Ovary (tissue), 9 donors: ENCODE results near the gene MORC2. TPM values are rescaled to one million over a fixed set of nuclear protein-coding genes. Genes with fewer than 3 reads are reported as not detected.

Experiments
- DNase-seq, 5 donors: peaks; one replicate each; pipeline ENCODE4 v3.0.0-alpha.2; 2019 to 2020
- H3K27ac ChIP-seq, 2 donors: fragments of 200-600 bp; one replicate each; pipeline versions ENCODE4 v1.5.1 to v1.8.0; 2019 to 2022
- H3K27me3 ChIP-seq: fragments of 200-600 bp; one replicate; pipeline ENCODE4 v1.8.0; 2022
- H3K36me3 ChIP-seq: fragments of 200-600 bp; sonication (generic); one replicate; pipeline ENCODE4 v1.5.1; 2019
- H3K4me1 ChIP-seq: one replicate; pipeline ENCODE4 v1.8.1; 2013; ENCODE audit warnings: mild to moderate bottlenecking, moderate library complexity; ENCODE audit not compliant: insufficient read depth
- H3K4me3 ChIP-seq: fragments of 200-600 bp; sonication (generic); one replicate; pipeline ENCODE4 v1.5.1; 2017
- H3K9me3 ChIP-seq, 2 donors: fragments of 200-600 bp in 1 of 2; sonication (generic) in 1 of 2; one replicate each; pipeline versions ENCODE4 v1.5.1 to v1.8.1; 2013 to 2019; ENCODE audit warnings: mild to moderate bottlenecking in 1 of 2, moderate library complexity in 1 of 2
- CTCF ChIP-seq, 3 donors: fragments of 450-650 bp in 2 of 3; fragments of 200-600 bp in 1 of 3; IDR thresholded peaks; one replicate each; pipeline versions ENCODE4 v1.5.1 to v1.8.0; 2016 to 2022; ENCODE audit warnings: antibody characterized with exemption in 3 of 3, mild to moderate bottlenecking in 1 of 3
- EP300 ChIP-seq: sonication (generic); formaldehyde crosslinking; IDR thresholded peaks from one replicate; pipeline ENCODE4 v1.6.1; 2017; ENCODE audit warnings: antibody characterized with exemption
- POLR2A ChIP-seq: fragments of 450-650 bp; IDR thresholded peaks from one replicate; pipeline ENCODE4 v1.6.1; 2017; ENCODE audit warnings: antibody characterized with exemption, mild to moderate bottlenecking, moderate library complexity
- WGBS, 3 donors: extraction: QIAGEN DNeasy Blood & Tissue Kit in 1 of 3; methylation state at CpG; one replicate each; pipeline versions ENCODE4 v1.1.5 to v1.1.7; 2013 to 2017; 5-methylcytosine and 5-hydroxymethylcytosine counted together
- intact Hi-C, 4 donors: fragments of 100-400 bp; cut with DNase I; formaldehyde crosslinking; loops; one replicate each; pipeline versions ENCODE4 v1.11.0 to v1.15.1; 2022 to 2023
- polyA plus RNA-seq, 2 donors: library from polyadenylated mRNA; stranded (reverse); fragments of 200-250 nt in 1 of 2; fragments of 350-450 nt in 1 of 2; fragmentation: Illumina TruSeq in 1 of 2; extraction: RNeasy Lipid Tissue Mini Kit (QIAGEN cat#74804) in 1 of 2; gene quantifications; one replicate each; pipeline ENCODE4 v1.2.3, GENCODE V29; 2013 to 2014
- total RNA-seq, 7 donors: library from RNA; depleted of rRNA in 2 of 7; stranded (reverse); fragments of >200 nt in 2 of 7; fragmentation: NEBNext Ultra II Directional in 3 of 7; extraction: Animal tissue kit (Norgen Biotek cat#: 25700) in 3 of 7; gene quantifications; one replicate each; pipeline versions ENCODE4 v1.1.0 to v1.2.4, GENCODE V29; 2016 to 2023
- donor health status: DM: no; HTN: no; CAD: no; lungs with moderate emphysema.
- donor health status: DM: no; HTN: no; CAD: no.
- donor health status: Bipolar disorder and iron deficiency.
- donor health status: DM: yes; HTN: yes; CAD: no.
- donor health status: DM: no; HTN: no; CAD: no.
- donor health status: DM: yes; HTN: yes; CAD: no.

The MORC2 gene
- total and polyA plus RNA-seq, 9 donors: 13.0 to 30.5 (median 22.1) TPM

GRCh38 chr22:30940685-30941362 is 27.8 kb downstream of the MORC2 start:
- H3K4me3 ChIP-seq: no peak overlapping the region
- TF ChIP-seq EP300: no peak
- TF ChIP-seq POLR2A: no peak
- TF ChIP-seq CTCF (IDR thresholded peaks at IDR 0.05): no peak
- no peak overlapping the region for H3K27ac ChIP-seq
- H3K4me1 ChIP-seq: no peaks in the 10 kb centered on the region
- WGBS, 3 donors: 84 to 87% (median 84%) methylated on average over 7 of the region's 7 CpGs
- H3K27me3 ChIP-seq: no peaks in the 10 kb centered on the region
- H3K9me3 ChIP-seq: no peaks in the 10 kb centered on the region
- intact Hi-C loops: no loop called here
- no peak for DNase-seq
- H3K36me3 ChIP-seq: no peaks in the 10 kb centered on the region

- no peak overlapping the region for H3K4me3 ChIP-seq
- no peak for TF ChIP-seq POLR2A
- no peak for TF ChIP-seq EP300
- no peak for TF ChIP-seq CTCF (IDR thresholded peaks at IDR 0.05)
- H3K27ac ChIP-seq: no peak overlapping the region
- H3K36me3 ChIP-seq: no peaks in the 10 kb centered on the region
- no peaks in the 10 kb centered on the region for H3K4me1 ChIP-seq
- no peaks in the 10 kb centered on the region for H3K9me3 ChIP-seq
- H3K27me3 ChIP-seq: no peaks in the 10 kb centered on the region
- DNase-seq: no peak
- intact Hi-C loops: no loop called here
- 91 to 94% (median 93%) methylated on average over 8 of the region's 8 CpGs for WGBS, 3 donors
These were observed 34.5 kb downstream of the MORC2 start for GRCh38 chr22:30934053-30934452.

- WGBS, 3 donors: 62 to 66% (median 65%) methylated on average over 7 of the region's 7 CpGs
- no peak overlapping the region for H3K4me3 ChIP-seq
- H3K9me3 ChIP-seq: no peaks in the 10 kb centered on the region
- no peaks in the 10 kb centered on the region for H3K4me1 ChIP-seq
- no peak overlapping the region for H3K27ac ChIP-seq
- H3K27me3 ChIP-seq: no peaks in the 10 kb centered on the region
- no peak for TF ChIP-seq EP300
- TF ChIP-seq CTCF (IDR thresholded peaks at IDR 0.05): no peak
- no peak for TF ChIP-seq POLR2A
- intact Hi-C loops: no loop called here
- no peaks in the 10 kb centered on the region for H3K36me3 ChIP-seq
- DNase-seq: no peak
These were observed 35.1 kb downstream of the MORC2 start for GRCh38 chr22:30933457-30933856.

GRCh38 chr22:30932661-30933060 is 35.9 kb downstream of the MORC2 start:
- no peak overlapping the region for H3K27ac ChIP-seq
- no peak for TF ChIP-seq CTCF (IDR thresholded peaks at IDR 0.05)
- no peak for TF ChIP-seq EP300
- TF ChIP-seq POLR2A: no peak
- H3K36me3 ChIP-seq: no peaks in the 10 kb centered on the region
- H3K4me1 ChIP-seq: no peaks in the 10 kb centered on the region
- H3K4me3 ChIP-seq: no peak overlapping the region
- no peak for DNase-seq
- WGBS, 3 donors: 90 to 93% (median 91%) methylated on average over 16 of the region's 16 CpGs
- intact Hi-C loops: no loop called here
- H3K9me3 ChIP-seq: no peaks in the 10 kb centered on the region
- H3K27me3 ChIP-seq: no peaks in the 10 kb centered on the region
